ENCODE data around the gene ASIC2.
"Not testable (repeated sequence)": the region's sequence is repeated elsewhere in the genome, so short reads cannot be mapped to it uniquely, and the experiment has no call there.

The ASIC2 gene

GRCh38 chr17:33019161-33019890 lies 273.8 kb downstream of the ASIC2 start:
- DNase-seq (ENCODE audit: low spot score), result no peak

DNA sequence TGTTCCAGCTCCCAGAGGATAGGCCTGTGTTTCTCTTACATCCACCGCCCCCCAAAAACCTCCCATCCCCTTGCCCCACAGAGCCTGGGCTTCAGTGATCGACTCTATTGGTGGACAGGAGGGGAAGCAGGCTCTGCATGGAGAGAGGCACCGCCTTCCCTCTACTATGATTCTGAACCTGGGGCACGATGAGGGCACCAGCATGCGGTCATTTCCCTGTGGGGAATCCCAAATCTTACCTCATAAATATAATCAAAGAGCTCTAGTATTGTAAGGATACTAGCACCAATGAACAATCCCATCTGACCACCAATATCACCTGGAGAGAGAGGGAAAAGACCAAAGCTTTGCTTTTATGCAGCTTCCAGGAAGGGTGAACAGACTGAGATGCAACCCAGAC lies 275.7 kb downstream of the ASIC2 start:
- no peak for DNase-seq (ENCODE audit: low spot score)

DNA sequence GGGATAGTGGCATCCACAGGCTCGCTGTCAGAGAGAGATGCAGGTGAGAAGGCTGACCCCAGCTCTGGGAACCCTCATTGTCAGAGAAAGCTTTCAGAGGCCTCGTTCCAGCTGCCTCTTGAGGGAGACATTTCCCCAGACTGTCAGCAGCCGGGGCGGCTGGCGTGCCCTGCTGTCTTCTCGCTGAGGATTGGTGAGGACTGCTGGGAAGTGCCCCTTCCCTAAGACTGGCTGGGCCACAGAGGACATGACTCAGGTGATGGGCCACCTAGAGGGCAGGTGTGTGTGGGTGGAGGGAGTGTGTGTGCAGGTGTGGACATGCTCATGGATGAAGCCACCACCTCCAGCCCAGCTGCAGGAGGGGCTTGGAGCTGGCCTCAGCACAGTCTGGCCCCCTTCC lies 276.2 kb downstream of the ASIC2 start:
- DNase-seq (ENCODE audit: low spot score), result no peak

DNA sequence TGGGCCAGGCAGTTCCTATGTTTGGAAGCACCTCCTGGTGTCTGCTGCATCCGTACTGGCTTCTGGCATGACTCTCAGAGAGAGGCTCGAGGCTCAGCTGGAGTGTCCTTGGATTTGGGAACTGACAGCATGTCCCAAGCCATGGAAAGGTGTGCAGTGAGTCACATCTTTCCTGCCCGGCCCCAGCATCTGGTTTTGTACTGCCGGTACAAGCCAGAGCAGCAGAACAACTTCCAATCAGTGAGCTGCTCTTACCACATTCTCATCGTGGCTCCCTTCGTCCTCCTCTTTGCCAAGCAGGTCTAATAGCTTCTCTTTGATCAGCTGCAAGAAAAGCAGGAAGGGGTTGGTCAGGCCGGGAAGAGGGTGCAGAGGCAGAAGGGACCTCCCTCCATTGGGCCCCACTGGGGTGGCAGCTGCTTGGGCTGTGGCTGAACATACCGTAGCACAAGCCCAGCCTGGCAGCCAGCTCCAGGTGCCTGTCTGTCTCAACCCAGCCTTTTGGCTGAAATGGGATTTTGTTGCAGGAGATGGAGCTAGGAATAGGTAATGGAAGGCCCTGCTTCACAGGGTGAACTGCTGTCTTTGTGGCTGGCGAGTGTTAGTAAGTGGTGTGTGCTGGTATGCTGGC lies 277.3 kb downstream of the ASIC2 start:
- no peak for DNase-seq (ENCODE audit: low spot score)

DNA sequence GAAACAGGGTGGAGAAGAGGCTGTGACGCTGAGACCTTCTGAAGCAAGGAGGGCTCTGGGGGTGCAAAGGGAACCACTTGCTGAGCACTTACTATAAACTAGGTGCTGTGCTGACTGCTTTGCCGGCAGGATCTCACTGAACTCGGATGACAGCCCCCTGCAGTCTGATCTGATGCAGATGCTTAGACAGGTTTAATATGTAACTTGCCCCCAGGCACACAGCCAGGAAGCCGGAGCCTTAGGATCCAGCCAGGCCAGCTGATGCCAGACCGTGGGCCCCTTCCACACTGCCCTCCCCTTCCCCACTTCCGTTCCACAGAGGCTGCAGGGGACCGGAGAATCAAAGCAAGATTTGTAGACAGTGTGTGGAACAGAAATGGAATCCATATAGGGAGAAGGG lies 278.3 kb downstream of the ASIC2 start:
- DNase-seq (ENCODE audit: low spot score), result no peak

- no peak for DNase-seq (ENCODE audit: low spot score)
Observed at GRCh38 chr17:33013596-33014375, 279.3 kb downstream of the ASIC2 start.

DNA sequence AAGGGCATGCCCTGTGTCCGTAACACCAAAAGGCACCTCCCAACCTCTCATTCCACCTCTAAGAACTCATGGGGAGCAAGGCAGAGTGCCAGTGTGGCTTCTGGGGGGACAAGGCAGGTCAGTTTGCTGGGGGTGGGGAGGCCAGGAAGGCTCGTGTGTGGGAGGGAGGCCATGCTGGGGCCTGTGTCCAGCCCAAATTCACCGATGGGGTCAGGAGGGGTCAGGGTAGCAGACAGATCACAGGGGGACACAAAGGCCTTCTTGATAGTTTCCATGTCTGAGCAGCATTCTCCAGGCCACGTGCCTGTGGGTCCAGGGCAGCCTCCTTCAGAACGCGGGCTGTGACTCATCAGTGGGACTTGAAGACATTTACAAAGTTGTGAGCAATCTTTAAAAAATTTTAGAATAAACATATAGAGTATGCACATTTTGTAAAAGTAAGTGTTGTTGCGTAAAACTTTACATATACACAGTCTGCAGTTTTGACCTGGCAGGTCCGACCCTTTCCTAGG lies 280.5 kb downstream of the ASIC2 start:
- DNase-seq (ENCODE audit: low spot score), result no peak

GRCh38 chr17:33009636-33010035 lies 283.5 kb downstream of the ASIC2 start:
- DNase-seq (ENCODE audit: low spot score), result no peak

GRCh38 chr17:33007186-33007585 lies 285.9 kb downstream of the ASIC2 start:
- DNase-seq (ENCODE audit: low spot score), result no peak

GRCh38 chr17:33002246-33002645 lies 290.8 kb downstream of the ASIC2 start:
- DNase-seq (ENCODE audit: low spot score), result no peak

- no peak for DNase-seq (ENCODE audit: low spot score)
Observed at GRCh38 chr17:32998887-32999228, 294.2 kb downstream of the ASIC2 start.

- peak; percentile 59 for DNase-seq (ENCODE audit: low spot score)
Observed at GRCh38 chr17:32998111-32998886, 294.8 kb downstream of the ASIC2 start.

- DNase-seq (ENCODE audit: low spot score), result no peak
Observed at GRCh38 chr17:32995416-32996045, 297.6 kb downstream of the ASIC2 start.

DNA sequence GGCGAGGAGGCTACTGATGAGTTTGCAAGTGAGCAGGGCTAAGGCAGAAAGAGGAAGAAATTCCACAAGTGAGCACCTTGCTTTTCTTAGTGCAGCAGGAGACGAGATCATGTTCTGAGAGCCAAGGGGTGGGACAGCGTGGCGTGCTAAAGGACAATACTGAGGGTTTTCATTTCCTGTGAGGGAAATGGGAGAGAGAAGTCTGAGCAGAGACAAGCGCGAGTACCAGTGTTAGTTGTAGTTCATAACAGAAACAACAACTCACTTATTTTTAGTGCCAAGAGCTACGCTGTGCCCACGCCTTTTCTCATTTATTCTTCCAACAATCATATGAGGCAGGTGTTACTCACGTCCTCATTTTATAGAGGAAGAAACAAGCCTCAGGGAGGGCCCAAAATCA lies 299.1 kb downstream of the ASIC2 start:
- DNase-seq (ENCODE audit: low spot score), result no peak

- no peak for DNase-seq (ENCODE audit: low spot score)
Observed at GRCh38 chr17:32992321-32993033, 300.6 kb downstream of the ASIC2 start.

- no peak for DNase-seq (ENCODE audit: low spot score)
Observed at GRCh38 chr17:32988481-32989101, 304.5 kb downstream of the ASIC2 start.

GRCh38 chr17:32987868-32988267 lies 305.2 kb downstream of the ASIC2 start:
- DNase-seq (ENCODE audit: low spot score), result not testable (repeated sequence)

DNA sequence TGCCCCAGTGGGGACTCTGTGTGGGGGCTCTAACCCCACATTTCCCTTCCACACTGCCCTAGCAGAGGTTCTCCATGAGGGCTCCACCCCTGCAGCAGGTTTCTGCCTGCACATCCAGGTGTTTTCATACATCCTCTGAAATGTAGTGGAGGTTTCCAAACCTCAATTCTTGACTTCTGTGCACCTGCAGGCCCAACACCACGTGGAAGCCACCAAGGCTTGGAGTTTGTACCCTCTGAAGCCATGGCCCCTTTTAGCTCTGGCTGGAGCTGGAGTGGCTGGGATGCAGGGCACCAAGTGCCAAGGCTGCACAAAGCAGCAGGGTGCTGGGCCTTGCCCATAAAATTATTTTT lies 305.7 kb downstream of the ASIC2 start:
- not testable (repeated sequence) for DNase-seq (ENCODE audit: low spot score)

DNA sequence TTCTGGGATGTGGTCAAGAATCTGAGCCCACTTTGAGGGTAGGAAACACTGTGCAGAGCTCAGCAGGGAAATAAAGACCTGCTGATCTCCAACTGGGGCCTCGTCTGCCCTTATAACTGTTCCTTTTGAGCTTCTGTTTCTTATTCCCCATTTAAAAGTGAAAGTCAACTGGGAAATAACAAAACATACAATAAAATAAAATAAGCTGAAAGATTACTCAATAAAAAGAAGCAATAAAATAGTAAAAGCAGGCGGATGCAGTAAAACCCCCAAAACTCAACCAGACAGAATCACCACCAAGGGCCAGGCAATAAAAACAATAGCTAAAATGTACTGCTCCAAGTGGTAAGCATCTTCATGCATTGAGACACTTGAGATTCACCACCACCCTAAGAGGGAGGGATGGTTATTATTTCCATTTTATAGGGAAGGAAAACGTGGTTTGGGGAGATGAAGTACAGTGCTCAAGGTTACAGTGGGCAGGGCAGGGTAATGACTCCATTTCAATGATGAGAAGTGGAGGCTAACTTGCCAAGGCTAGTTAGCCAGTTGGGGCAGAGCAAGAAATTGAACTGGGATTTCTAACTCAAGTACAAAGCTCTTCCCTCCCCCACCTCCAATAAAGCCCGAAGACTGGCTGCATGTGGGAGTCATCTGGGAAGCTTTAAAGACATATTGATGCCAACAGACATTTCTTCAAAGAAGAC lies 307.9 kb downstream of the ASIC2 start:
- no peak for DNase-seq (ENCODE audit: low spot score)

DNA sequence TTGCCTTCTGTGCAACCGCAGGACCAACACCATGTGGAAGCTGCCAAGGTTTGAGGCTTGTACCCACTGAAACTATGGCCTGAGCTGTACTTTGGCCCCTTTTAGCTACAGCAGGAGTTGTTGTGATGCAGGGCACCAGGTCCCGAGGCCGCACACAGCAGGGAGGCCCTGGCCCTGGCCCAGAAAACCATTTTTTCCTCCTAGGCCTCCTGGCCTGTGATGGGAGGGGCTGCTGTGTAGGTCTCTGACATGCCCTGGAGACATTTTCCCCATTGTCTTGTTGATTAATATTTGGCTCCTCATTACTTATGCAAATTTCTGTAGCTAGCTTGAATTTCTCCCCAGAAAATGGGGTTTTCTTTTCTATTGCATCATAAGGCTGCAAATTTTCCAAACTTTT lies 311.5 kb downstream of the ASIC2 start:
- DNase-seq (ENCODE audit: low spot score), result not testable (repeated sequence)

All from CD4-positive, alpha-beta T cell treated with Interleukin-15 for 4 hours (primary cell).